Skeletal muscle satellite cell (primary cell): ENCODE data around the gene SSR1.

Source experiments
- H3K27me3 ChIP-seq: 2 replicates; pipeline ENCODE4 v1.7.0; 2013; ENCODE audit warnings: low read length; ENCODE audit not compliant: control insufficient read depth, insufficient read depth
- H3K36me3 ChIP-seq: 2 replicates; pipeline ENCODE4 v1.7.0; 2013; ENCODE audit warnings: mild to moderate bottlenecking, control low read depth, low read length; ENCODE audit not compliant: insufficient read depth
- H3K4me1 ChIP-seq: 2 replicates; pipeline ENCODE4 v1.7.0; 2013; ENCODE audit warnings: low read length; ENCODE audit not compliant: control insufficient read depth, insufficient read depth
- H3K4me2 ChIP-seq: 2 replicates; pipeline ENCODE4 v1.7.0; 2013; ENCODE audit warnings: mild to moderate bottlenecking, low read length
- H3K4me3 ChIP-seq: 2 replicates; pipeline ENCODE4 v1.7.0; 2013; ENCODE audit warnings: low read length
- H3K9ac ChIP-seq: 2 replicates; pipeline ENCODE4 v1.7.0; 2013; ENCODE audit warnings: mild to moderate bottlenecking, low read depth, low read length, moderate library complexity
- H3K9me3 ChIP-seq: replicated peaks from 2 replicates; pipeline ENCODE4 v1.7.0; 2013; ENCODE audit warnings: mild to moderate bottlenecking, control low read depth, low read length

Gene SSR1

GRCh38 chr6:7230956-7231713 is 81.9 kb downstream of the SSR1 start:
- Histone ChIP-seq H3K36me3 (peaks cover 64% of the 10 kb centered on the region), H3K9ac (no peak overlapping the region), H3K9me3 (no peaks in the 10 kb centered on the region), H3K4me1 (no peaks in the 10 kb centered on the region), H3K27me3 (no peaks in the 10 kb centered on the region), H3K4me3 (no peak overlapping the region), H3K4me2 (no peak overlapping the region)

- no peak overlapping the region for H3K9ac ChIP-seq
- H3K4me1 ChIP-seq: no peaks in the 10 kb centered on the region
- H3K9me3 ChIP-seq: no peaks in the 10 kb centered on the region
- no peak overlapping the region for H3K4me3 ChIP-seq
- peaks cover 64% of the 10 kb centered on the region for H3K36me3 ChIP-seq
- H3K4me2 ChIP-seq: no peak overlapping the region
- no peaks in the 10 kb centered on the region for H3K27me3 ChIP-seq
Measured at GRCh38 chr6:7230327-7230691, 82.7 kb downstream of the SSR1 start.

- no peak overlapping the region for H3K4me3 ChIP-seq
- H3K9me3 ChIP-seq: no peaks in the 10 kb centered on the region
- no peaks in the 10 kb centered on the region for H3K4me1 ChIP-seq
- H3K27me3 ChIP-seq: no peaks in the 10 kb centered on the region
- no peak overlapping the region for H3K9ac ChIP-seq
- no peak overlapping the region for H3K4me2 ChIP-seq
- H3K36me3 ChIP-seq: peaks cover 66% of the 10 kb centered on the region
Measured at GRCh38 chr6:7229376-7230326, 83.3 kb downstream of the SSR1 start.

GRCh38 chr6:7228662-7229375 is 84.2 kb downstream of the SSR1 start:
- Histone ChIP-seq H3K4me1 (no peaks in the 10 kb centered on the region), H3K4me3 (no peak overlapping the region), H3K4me2 (no peak overlapping the region), H3K9ac (no peak overlapping the region), H3K9me3 (no peaks in the 10 kb centered on the region), H3K27me3 (no peaks in the 10 kb centered on the region), H3K36me3 (peaks cover 66% of the 10 kb centered on the region)

GRCh38 chr6:7224731-7225130 is 88.3 kb downstream of the SSR1 start:
- no peak overlapping the region for H3K4me2 ChIP-seq
- H3K36me3 ChIP-seq: peaks cover 56% of the 10 kb centered on the region
- no peak overlapping the region for H3K9ac ChIP-seq
- peaks cover 1% of the 10 kb centered on the region for H3K4me1 ChIP-seq
- H3K9me3 ChIP-seq: no peaks in the 10 kb centered on the region
- H3K27me3 ChIP-seq: no peaks in the 10 kb centered on the region
- no peak overlapping the region for H3K4me3 ChIP-seq

- H3K4me1 ChIP-seq: peaks cover 26% of the 10 kb centered on the region
- no peak overlapping the region for H3K4me3 ChIP-seq
- no peak overlapping the region for H3K4me2 ChIP-seq
- peaks cover 42% of the 10 kb centered on the region for H3K36me3 ChIP-seq
- no peak overlapping the region for H3K9ac ChIP-seq
- no peaks in the 10 kb centered on the region for H3K9me3 ChIP-seq
- no peaks in the 10 kb centered on the region for H3K27me3 ChIP-seq
Measured at GRCh38 chr6:7222197-7222596, 90.8 kb downstream of the SSR1 start.

GRCh38 chr6:7219310-7219709 is 93.7 kb downstream of the SSR1 start:
- H3K9me3 ChIP-seq: no peaks in the 10 kb centered on the region
- H3K4me2 ChIP-seq: peak overlapping the region; percentile 4
- no peak overlapping the region for H3K9ac ChIP-seq
- no peak overlapping the region for H3K4me3 ChIP-seq
- peaks cover 55% of the 10 kb centered on the region for H3K4me1 ChIP-seq
- peaks cover 22% of the 10 kb centered on the region for H3K36me3 ChIP-seq
- H3K27me3 ChIP-seq: no peaks in the 10 kb centered on the region

- H3K4me1 ChIP-seq: peaks cover 63% of the 10 kb centered on the region
- no peaks in the 10 kb centered on the region for H3K9me3 ChIP-seq
- peaks cover 28% of the 10 kb centered on the region for H3K36me3 ChIP-seq
- no peak overlapping the region for H3K4me3 ChIP-seq
- no peak overlapping the region for H3K9ac ChIP-seq
- H3K27me3 ChIP-seq: no peaks in the 10 kb centered on the region
- H3K4me2 ChIP-seq: no peak overlapping the region
Measured at GRCh38 chr6:7218406-7218988, 94.5 kb downstream of the SSR1 start.
